ENCODE measurements around the gene TEPSIN.

TEPSIN gene

GRCh38 chr17:81238815-81239713, at the start of gene TEPSIN, which contains the start of gene NDUFAF8:
TSS of gene TEPSIN (minus strand) at chr17:81239055. CDS start at chr17:81239033, 22 bp downstream.
TSS of gene NDUFAF8 (plus strand) at chr17:81239318. CDS start at chr17:81239364, 46 bp downstream.
- DNase-seq = peak; percentile 99

DNA sequence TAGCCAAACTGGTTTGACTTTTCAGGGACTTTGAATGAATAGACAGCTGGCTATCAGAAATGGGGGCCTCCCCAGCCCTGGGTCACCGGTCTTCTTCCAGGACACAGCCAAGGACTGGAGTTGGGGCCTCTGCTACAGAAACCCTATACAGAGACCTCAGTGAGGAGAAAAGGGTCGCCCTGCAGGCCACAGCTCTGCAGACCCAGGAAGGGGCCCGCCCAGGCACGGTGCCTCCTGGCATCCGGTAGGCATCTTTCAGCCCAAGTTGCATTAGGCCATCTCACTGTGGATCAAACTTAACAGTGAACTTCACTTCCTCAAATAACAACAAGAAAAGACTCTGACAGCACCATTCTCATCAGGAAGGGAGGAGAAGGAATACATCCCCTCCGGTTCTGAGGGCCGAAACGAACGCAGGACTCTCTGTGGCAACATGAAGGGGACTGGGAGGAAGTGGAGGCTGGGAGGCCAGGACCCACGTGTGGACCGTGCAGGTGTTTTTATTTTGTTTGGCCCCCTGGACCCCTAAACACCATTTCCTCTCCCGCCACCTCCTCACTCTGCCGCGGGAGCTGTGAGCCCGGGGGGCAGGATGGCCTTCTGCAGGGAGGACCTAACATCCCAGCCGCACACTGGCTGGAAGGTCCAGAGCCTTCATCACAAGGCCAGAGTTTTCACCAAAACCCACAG, 49.0 kb upstream of the TEPSIN start:
- DNase-seq = no peak

GRCh38 chr17:81287152-81287551, 48.3 kb upstream of the TEPSIN start:
- no peak for DNase-seq

DNA sequence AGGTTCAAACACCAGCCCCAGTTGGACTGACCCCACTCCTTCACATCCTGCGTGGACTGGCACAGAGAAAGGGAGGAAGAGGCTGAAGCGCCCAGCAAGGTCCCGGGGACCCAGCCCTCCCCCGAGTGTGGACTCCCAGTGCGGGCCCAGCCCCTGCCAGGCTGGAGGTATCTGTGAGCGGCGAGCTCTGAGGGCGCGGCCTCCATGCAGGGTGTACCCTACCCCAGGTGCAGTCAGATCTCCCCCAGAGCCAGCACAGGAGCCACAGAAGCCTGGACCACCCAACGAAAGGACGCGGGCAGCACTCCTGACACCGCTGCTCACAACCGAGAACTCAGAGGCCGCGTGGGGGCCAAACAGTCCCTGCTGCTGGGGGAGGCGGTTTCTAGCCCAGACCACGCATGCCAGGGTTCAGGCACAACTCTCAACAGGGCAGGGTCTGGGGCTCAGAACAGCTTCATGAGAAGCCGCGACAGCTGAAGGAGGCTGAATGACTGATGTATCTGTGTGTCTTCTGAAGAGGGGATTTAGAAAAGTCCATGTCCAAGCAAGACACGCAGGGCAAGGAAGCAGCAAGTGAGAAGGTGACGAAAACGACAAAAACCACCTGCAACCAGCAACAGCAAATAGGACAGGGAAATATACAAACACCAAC, 47.8 kb upstream of the TEPSIN start:
- DNase-seq = no peak

- no peak for DNase-seq
Observed at GRCh38 chr17:81285894-81286293, 47.0 kb upstream of the TEPSIN start.

GRCh38 chr17:81285179-81285878, 46.5 kb upstream of the TEPSIN start:
- no peak for DNase-seq

DNA sequence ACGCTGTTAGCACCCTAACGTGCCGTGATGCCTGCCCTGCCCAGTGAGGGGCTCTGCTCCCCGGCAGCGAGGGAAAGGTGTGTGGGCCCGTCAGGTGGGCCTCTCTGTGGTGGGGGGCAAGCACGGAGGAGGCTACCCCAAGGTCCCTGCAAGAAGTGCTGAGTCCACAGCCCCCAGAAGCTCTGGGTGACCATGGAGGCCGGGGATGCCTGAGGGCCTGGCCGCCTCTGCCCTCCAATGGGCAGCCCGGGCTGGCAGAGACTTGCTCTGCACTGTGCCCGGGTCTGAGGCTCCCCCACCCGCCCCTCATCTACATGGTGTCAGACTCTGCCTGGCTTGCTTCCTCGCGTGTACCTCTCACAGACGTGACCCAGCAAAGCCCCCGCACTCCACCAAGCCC, 44.0 kb upstream of the TEPSIN start:
- no peak for DNase-seq

DNA sequence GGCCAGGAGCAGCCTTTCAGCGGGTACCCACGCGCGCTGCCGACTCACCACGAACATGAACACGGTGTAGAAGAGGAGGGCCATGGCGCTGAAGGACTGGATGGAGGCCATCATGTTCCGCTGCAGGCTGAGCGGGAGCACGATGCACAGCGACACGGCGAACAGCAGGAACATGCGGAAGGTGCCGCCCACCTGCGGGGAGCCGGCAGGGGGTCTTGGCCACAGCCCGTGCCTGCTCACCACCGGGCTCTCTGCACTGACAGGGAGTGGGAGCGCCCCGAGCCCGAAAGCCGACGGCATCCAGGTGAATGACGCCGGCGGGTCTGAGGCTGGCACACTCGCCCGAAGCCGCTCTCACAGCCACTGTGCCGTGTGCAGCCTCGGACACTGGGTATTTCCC, 43.3 kb upstream of the TEPSIN start:
- DNase-seq = no peak

DNA sequence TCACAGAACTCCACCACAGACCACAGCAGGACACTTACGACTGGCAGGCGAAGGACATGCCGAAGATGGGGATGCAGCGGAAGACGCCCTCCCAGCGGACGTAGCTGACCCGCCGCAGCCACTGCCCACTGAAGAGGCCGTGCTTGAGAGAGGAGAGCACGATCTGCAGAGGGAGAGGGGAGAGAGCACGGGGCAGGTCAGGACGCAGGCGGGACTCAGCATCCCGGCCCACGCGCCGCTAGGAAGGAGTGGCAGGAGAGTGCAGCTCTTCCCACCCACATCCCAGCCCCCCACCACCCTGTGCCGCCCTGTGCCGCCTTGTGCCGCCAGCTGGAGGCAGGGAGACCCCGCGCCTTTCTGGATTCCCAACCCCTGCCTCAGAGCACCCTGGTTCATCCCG, 41.7 kb upstream of the TEPSIN start:
- DNase-seq = no peak

DNA sequence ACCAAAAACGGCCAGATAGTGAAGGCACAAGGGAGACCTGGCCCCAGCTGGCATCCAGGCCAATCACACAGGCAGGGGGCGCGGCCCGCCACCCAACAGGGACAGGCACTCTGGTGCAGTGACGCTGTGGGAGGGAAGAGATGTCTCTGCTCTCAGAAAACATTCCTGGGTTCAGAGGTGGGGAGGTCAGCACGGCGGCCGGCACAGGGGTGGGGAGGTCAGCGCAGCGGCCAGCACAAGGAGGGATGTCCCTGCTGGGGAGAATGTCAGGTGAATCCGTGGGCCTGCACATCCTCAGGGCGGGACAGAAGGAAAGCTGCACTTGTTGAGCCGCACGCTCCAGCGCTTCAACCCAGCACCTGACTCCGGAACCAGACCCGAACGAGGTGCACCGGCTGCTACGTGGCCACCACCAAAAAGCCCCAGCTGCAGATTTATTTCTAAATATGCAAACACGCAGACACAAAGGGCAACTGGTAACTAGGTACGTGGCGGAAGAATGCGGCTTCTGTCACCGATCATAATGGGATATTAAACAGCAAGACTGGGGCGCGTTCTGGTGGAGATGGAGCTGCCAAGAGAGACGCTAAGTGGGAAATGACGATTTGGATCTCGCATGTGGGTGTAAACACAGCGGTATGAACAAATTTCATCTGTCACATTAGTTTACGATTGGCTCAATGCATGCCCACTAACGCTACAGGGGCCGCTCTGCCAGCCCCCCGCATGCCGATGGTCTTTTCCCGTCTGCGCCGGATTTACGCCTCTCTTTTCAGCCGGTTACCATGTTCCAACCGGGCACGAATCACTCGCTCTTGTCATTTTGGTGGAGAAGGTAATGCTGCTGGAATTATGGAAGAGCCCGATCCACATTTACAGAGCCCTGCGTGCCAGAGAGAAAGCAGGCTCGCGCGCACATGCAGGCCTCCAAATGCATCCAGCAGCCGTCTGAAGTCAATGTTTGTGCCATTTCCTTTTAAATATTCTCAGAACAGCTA, 40.7 kb upstream of the TEPSIN start:
- no peak for DNase-seq

DNA sequence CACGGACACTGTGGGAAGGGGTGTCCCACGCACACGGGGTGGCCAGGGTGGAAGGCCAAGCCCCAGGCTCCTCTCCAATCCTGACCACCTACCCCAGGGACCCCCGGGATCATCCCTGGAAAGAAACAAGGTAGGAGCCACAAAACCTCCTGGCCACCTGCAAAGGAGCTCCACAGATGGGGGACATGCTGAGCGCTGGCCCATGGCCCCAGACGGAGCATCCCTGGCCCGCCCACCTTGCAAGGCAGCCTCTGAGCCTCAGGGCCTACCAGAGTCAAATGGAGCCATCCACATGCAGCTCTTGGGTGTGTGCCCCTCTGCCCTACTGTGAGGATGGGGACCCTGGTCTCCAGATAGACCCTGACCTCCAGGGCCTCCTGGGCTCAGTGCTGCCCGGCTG, 40.0 kb upstream of the TEPSIN start:
- no peak for DNase-seq

GRCh38 chr17:81277946-81278693, 39.3 kb upstream of the TEPSIN start:
- no peak for DNase-seq

- no peak for DNase-seq
Observed at GRCh38 chr17:81277421-81277820, 38.6 kb upstream of the TEPSIN start.

DNA sequence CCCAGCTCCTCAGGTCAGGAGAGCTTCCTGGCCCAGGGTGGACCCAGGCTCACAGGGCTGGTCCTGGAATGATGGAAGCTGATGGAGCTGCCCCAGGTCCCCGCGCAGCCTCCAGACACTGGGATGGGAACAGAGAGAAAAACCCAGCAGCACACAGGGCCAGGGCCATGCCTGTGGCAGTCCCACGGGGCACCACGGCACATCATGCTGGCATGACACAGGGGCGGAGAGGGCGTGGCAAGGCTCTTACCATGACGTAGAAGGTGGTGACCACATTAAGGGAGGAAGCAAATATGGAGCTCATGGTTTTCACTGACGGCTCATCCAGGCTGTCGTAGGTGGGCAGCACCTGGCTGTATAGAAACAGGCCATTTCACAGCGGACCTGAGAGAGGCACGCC, 37.9 kb upstream of the TEPSIN start:
- DNase-seq = no peak

GRCh38 chr17:81274471-81274855, 35.6 kb upstream of the TEPSIN start:
- no peak for DNase-seq

DNA sequence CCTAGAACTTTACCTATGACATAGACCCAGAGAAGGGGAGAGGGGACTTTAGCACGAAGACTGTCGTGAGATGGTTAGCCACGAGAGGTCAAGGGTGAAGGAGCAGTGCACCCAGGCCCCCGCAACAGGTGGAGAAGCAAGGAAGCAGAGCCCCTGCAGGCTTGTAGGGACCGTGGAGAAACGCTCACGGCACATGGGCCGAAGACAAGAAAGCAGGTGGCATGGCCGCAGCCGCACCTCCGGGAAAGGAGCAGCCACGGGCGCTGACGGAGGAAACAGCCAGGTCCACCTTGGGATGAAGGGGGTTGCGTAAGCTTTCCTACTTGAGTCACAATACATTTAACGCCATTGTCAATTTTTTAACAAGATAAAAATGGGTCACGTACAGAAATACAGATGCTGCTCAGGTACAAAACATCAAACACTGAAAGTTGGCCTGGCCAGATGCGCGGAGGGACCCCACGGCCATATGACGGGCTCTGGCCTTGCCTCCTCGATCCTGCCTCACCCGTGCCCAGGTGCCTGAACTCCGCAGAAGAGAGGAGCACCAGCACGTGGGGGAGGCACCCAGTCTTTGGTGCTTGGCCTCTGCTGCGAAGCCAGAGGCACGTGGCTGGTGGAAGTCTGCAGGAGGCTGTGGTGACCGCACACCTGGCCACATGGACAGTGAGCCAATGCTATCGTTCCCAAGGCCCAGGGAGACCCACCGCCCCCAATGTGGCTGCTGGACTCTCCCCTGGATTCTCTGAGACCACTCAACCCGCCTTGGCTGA, 35.0 kb upstream of the TEPSIN start:
- no peak for DNase-seq

- DNase-seq = no peak
Observed at GRCh38 chr17:81272616-81273015, 33.8 kb upstream of the TEPSIN start.

DNA sequence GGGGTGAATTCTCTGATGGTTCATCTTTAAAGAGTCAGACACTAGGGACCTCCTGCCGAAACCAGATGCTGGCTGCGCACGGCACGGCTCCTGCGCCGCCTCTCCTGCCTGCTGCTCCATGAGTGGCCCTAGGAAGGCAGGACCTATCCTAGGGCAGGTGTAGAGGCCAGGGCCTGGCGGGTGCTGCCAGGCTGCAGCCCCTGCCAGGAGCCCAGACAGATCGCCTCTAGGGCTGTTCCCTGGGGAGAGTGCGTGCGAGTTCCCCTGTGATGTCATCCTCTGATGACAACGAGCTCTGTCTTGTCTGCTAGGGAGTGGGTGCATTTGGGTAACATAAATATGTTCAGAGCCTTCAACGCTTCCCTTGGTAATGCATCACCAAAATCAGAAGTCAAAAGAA, 32.4 kb upstream of the TEPSIN start:
- DNase-seq = no peak

- DNase-seq = no peak
Observed at GRCh38 chr17:81270279-81270678, 31.4 kb upstream of the TEPSIN start.

DNA sequence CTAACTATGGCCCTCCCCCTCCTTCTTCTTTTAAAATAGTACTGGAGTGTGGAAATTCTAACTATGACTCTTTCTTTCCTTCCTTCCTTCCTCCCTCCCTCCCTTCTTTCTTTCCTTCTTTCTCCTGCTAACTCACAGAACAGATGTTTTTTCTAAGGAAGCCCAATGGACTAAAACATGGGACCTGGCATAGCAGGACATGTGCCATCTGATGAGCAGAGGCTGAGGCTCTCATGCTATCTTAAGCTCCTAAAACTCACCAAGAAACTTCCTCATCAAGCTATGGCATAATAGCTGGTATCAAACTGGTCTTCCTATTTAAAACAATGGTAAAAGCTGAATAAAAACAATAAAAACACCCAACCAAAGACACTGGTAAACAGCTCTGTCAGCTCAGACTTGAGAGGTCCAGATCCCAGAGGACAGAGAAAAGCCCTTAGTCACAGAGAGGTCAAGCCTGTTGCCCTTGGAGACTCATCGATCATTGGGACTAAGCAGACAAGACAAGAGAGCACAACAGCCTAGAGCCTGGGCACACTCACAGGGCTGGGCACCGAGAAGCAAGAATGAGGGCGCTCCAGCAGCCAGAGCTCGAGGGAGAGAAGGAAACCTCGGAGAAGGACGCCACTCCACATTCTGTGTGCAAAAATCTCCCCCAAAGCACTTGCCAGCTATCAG, 28.7 kb upstream of the TEPSIN start:
- DNase-seq = no peak
